GM12878 (cell line): ENCODE results near the gene KDM5C. TPM values are rescaled to one million over a fixed set of nuclear protein-coding genes. Genes with fewer than 3 reads are reported as not detected.

Experiments used
- ATAC-seq: fragments of 200-7000 bp; cut with Tn5 transposase; 3 replicates; pipeline ENCODE4 v1.9.1; 2020; ENCODE audit warnings: mild to moderate bottlenecking, moderate library complexity
- BruUV-seq: library from RNA; stranded (reverse); fragments of 400-500 nt; replicated peaks from 2 replicates; lab custom pipeline; 2021; lab: Mats Ljungman, UMichigan
- CTCF ChIA-PET: fragments of 300-600 bp; sonication (Branson Sonifier 250); formaldehyde crosslinking; extraction: SDS; loops from one replicate; lab custom pipeline; 2021; ENCODE audit warnings: inconsistent platforms; lab: Yijun Ruan, JAX
- POLR2A ChIA-PET: fragments of 350-600 bp; formaldehyde crosslinking; extraction: SDS; loops from one replicate; lab custom pipeline; 2021; ENCODE audit warnings: inconsistent platforms; lab: Charles Lee
- RAD21 ChIA-PET: fragments of 300-600 bp; sonication (Branson Sonifier 250); formaldehyde crosslinking; loops from one replicate; lab custom pipeline; 2023; ENCODE audit warnings: antibody characterized with exemption; ENCODE audit not compliant: unreplicated experiment; lab: Charles Lee
- SMC1A ChIA-PET: fragments of 300-600 bp; sonication (Branson Sonifier 250); formaldehyde crosslinking; loops from one replicate; lab custom pipeline; 2023; ENCODE audit not compliant: unreplicated experiment, uncharacterized antibody; lab: Charles Lee
- DNase-seq: peaks from one replicate; pipeline ENCODE4 v3.0.0-alpha.2; 2011; ENCODE audit warnings: low read depth, low spot score
- FAIRE-seq: peaks from 3 replicates; lab custom pipeline; 2011; peaks lifted over from hg19 to GRCh38; lab: Jason Lieb, UNC
- H2AFZ ChIP-seq: 2 replicates; pipeline ENCODE4 v1.6.0; 2011; ENCODE audit warnings: low read depth, low read length, control low read depth; ENCODE audit not compliant: control insufficient read depth
- H3K27ac ChIP-seq: 2 replicates; pipeline ENCODE4 v1.5.1; 2011; ENCODE audit warnings: control low read depth; ENCODE audit not compliant: control insufficient read depth, insufficient read depth
- H3K27me3 ChIP-seq, 2 experiments: replicated peaks in 1 of 2; 2 replicates each; pipeline versions ENCODE4 v1.6.0 to v1.6.1; 2011; ENCODE audit warnings: low read length in 1 of 2; ENCODE audit not compliant: control insufficient read depth in 2 of 2, insufficient read depth in 2 of 2
- H3K36me3 ChIP-seq, 2 experiments: 2 replicates each; pipeline ENCODE4 v1.5.1; 2011; ENCODE audit warnings: low read length in 1 of 2; ENCODE audit not compliant: control insufficient read depth in 2 of 2, insufficient read depth in 2 of 2
- H3K4me1 ChIP-seq: 2 replicates; pipeline ENCODE4 v1.6.1; 2011; ENCODE audit warnings: mild to moderate bottlenecking, low read length, moderate library complexity, mixed read lengths; ENCODE audit not compliant: control insufficient read depth, insufficient read depth
- H3K4me2 ChIP-seq: 2 replicates; pipeline ENCODE4 v1.6.0; 2011; ENCODE audit warnings: control low read depth; ENCODE audit not compliant: control insufficient read depth, insufficient read depth
- H3K4me3 ChIP-seq: fragments of 200-600 bp; sonication (generic); 2 replicates; pipeline ENCODE4 v1.5.1; 2016
- H3K79me2 ChIP-seq: 2 replicates; pipeline ENCODE4 v1.6.0; 2011; ENCODE audit warnings: low read length; ENCODE audit not compliant: control insufficient read depth, insufficient read depth
- H3K9ac ChIP-seq: 2 replicates; pipeline ENCODE4 v1.8.0; 2011; ENCODE audit warnings: low read length, control low read depth, mixed read lengths; ENCODE audit not compliant: control insufficient read depth, insufficient read depth
- H3K9me3 ChIP-seq: replicated peaks from 3 replicates; pipeline ENCODE4 v1.5.1; 2011; ENCODE audit warnings: mild to moderate bottlenecking, low read length; ENCODE audit not compliant: control insufficient read depth, insufficient read depth
- H4K20me1 ChIP-seq: 2 replicates; pipeline ENCODE4 v1.6.0; 2011; ENCODE audit not compliant: control insufficient read depth, insufficient read depth
- NFXL1 ChIP-seq: fragments of 450-650 bp; IDR thresholded peaks from 2 replicates; pipeline ENCODE4 v1.6.1; 2017; ENCODE audit warnings: antibody characterized with exemption, mild to moderate bottlenecking, borderline replicate concordance
- POLR2AphosphoS2 ChIP-seq: IDR thresholded peaks from 2 replicates; pipeline ENCODE4 v1.6.1; 2011; ENCODE audit warnings: low read depth, mild to moderate bottlenecking, low read length, improper control_type of control experiment, moderate library complexity
- WGBS: methylation state at CpG from one replicate; pipeline ENCODE4 v1.1.6; 2016; ENCODE audit warnings: low lambda C conversion rate; ENCODE audit not compliant: insufficient replicate concordance, insufficient coverage; ENCODE audit errors: missing lambda C conversion rate; 5-methylcytosine and 5-hydroxymethylcytosine counted together
- in situ Hi-C: fragments of 300-500 bp; cut with MboI; formaldehyde crosslinking; loops from 9 replicates; pipeline ENCODE4 v1.14.3; 2018; ENCODE audit warnings: mixed read lengths
- intact Hi-C: fragments of 100-400 bp; cut with micrococcal nuclease; formaldehyde crosslinking; loops from one replicate; pipeline ENCODE4 v1.14.2; 2022; ENCODE audit not compliant: unreplicated experiment
- polyA plus RNA-seq, 11 experiments: library from polyadenylated mRNA; depleted of rRNA in 4 of 11; unstranded in 6 of 11; stranded (reverse) in 5 of 11; fragments of >200 nt; fragmentation: Nextera tagmentation in 4 of 11; fragmentation: Illumina TruSeq in 1 of 11; extraction: Ambion mirVana in 4 of 11; extraction: Trizol in 1 of 11; gene quantifications; 1 replicate in 1 of 11; 2 replicates in 10 of 11; pipeline versions ENCODE4 v1.2.1 to v1.2.3, GENCODE V29; 2011 to 2016; ENCODE audit warnings: inconsistent platforms in 2 of 11, missing spikeins in 2 of 11, low read depth in 1 of 11
- total RNA-seq, 4 experiments: library from RNA; depleted of rRNA in 3 of 4; stranded (reverse); fragments of >200 nt in 3 of 4; fragmentation: Illumina TruSeq in 1 of 4; extraction: Trizol in 1 of 4; gene quantifications; 2 replicates each; pipeline versions ENCODE4 v1.2.1 to v1.2.3, GENCODE V29; 2013 to 2021
- TF ChIP-seq, protein P1 (sequence below): fragments of 450-650 bp; conservative IDR thresholded peaks from 2 replicates; pipeline ENCODE4 v1.6.1; 2017; ENCODE audit warnings: mild to moderate bottlenecking, moderate library complexity
- TF ChIP-seq, protein P2 (sequence below): IDR thresholded peaks from 2 replicates; pipeline ENCODE4 v1.6.1; 2011; ENCODE audit warnings: low read depth, mild to moderate bottlenecking, low read length, moderate library complexity, borderline replicate concordance; ENCODE audit errors: extremely low read depth

Gene KDM5C
- total and polyA plus RNA-seq, 10 of the 15 experiments (the other 5 are each of a cell fraction or from before 2014, with no cell fraction given): 1.5 to 110 (median 53.0) TPM

DNA sequence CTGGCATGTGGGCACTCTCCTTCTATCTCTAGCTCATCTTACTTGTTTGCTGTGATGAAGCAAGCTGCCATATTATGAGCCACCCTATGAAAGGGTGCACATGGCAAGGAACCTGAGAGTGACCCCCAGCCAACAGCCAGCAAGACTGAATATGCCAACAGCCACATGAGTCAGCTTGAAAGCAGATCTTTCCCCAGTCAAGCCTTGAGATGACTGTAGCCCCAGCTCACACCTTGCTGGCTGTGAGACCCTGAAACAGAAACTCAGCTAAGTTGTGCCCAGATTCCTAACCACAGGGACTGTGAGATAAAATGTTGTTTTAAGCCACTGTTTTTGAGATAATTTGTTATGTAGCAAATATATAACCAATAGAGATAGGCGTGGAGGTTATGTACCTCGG, 36.2 kb downstream of the KDM5C start (continued):
- TF ChIP-seq, protein P1, sequence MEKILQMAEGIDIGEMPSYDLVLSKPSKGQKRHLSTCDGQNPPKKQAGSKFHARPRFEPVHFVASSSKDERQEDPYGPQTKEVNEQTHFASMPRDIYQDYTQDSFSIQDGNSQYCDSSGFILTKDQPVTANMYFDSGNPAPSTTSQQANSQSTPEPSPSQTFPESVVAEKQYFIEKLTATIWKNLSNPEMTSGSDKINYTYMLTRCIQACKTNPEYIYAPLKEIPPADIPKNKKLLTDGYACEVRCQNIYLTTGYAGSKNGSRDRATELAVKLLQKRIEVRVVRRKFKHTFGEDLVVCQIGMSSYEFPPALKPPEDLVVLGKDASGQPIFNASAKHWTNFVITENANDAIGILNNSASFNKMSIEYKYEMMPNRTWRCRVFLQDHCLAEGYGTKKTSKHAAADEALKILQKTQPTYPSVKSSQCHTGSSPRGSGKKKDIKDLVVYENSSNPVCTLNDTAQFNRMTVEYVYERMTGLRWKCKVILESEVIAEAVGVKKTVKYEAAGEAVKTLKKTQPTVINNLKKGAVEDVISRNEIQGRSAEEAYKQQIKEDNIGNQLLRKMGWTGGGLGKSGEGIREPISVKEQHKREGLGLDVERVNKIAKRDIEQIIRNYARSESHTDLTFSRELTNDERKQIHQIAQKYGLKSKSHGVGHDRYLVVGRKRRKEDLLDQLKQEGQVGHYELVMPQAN: no peak
- TF ChIP-seq, all 136 proteins: peak for 6

DNA sequence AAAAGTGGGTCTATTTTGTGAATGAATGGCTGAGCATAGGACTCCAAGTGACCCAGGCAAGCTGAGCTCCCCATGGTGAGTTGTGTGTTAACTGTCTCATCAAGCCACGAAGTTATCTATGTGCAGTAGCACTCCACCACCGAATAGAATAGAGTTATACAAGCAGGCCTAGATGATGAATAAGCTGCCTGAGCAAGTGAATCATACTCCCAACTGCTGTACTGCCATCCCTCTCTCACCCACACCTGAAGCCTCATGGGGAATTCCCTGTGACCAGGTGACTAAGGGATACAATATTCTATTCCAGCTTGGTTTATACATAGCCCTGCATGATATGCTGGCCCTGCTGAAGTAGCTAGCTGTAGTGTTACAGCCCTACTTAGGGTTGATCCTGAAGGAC, 38.7 kb downstream of the KDM5C start:
- WGBS: 36% methylated on average over 2 of the region's 2 CpGs
- Histone ChIP-seq H3K79me2 (no peaks in the 10 kb centered on the region), H3K9ac (no peak overlapping the region), H4K20me1 (no peaks in the 10 kb centered on the region), H3K36me3 (peaks cover 0 to 6% of the 10 kb centered on the region in 2 experiments; a peak in 2 of 4 replicates), H3K4me3 (no peak overlapping the region), H3K4me2 (no peak overlapping the region), H3K9me3 (no peaks in the 10 kb centered on the region), H2AFZ (no peak overlapping the region), H3K27ac (no peak overlapping the region), H3K4me1 (peaks cover 6% of the 10 kb centered on the region), H3K27me3 (no peaks in the 10 kb centered on the region)
- in situ Hi-C loops (no loop called here), intact Hi-C loops (no loop called here)
- CTCF ChIA-PET: interaction anchor here (0.6 kb wide), 1 partner anchor 64 kb away, joined by 3 read pairs; no protein-coding TSS in a partner anchor
- ATAC-seq: no peak
- no peak for FAIRE-seq
- DNase-seq: no peak
- TF ChIP-seq NFXL1: no peak
- TF ChIP-seq, protein P2, sequence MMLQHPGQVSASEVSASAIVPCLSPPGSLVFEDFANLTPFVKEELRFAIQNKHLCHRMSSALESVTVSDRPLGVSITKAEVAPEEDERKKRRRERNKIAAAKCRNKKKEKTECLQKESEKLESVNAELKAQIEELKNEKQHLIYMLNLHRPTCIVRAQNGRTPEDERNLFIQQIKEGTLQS: no peak
- no peak for TF ChIP-seq POLR2AphosphoS2
- RAD21 ChIA-PET: no interaction called here
- POLR2A ChIA-PET: interaction anchor here (0.5 to 0.6 kb wide), 2 partner anchors 17 to 1101 kb away, joined by 3 to 4 read pairs; no protein-coding TSS in a partner anchor
- SMC1A ChIA-PET: no interaction called here
- no TSS peak for BruUV-seq
